ENCODE data around the gene ERMAP. TPM values are rescaled to one million over a fixed set of nuclear protein-coding genes. Genes with fewer than 3 reads are reported as not detected.

Gene ERMAP
- total and polyA plus RNA-seq, 9 of the 15 experiments (the other 6 are each of a cell fraction or from before 2014, with no cell fraction given): 8.0 to 31.4 (median 22.5) TPM

DNA sequence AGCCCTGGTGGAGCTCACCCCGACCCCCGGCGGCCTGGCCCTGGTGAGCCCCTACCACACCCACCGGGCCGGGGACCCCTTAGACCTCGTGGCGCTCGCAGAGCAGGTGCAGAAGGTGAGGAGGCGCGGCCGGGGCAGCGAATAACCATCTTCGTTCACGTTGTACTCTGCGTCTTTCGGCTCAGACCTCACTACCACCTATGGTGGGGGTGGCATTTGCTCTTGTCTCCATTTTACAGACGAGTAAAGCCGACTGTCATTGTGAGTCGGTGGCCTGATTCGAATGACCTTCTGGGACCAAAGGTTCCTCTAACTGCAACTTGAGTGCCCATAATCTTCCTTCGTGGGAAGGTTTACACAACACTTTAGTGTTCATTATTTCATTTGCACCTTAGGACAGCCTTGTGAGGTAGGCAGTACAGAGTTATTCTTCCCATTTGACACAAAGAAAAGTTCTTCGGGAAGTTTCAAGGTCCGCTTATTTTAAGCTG is 49.4 kb upstream of the ERMAP start (continued):
- TF ChIP-seq FOSL1 (tag; conservative IDR thresholded peaks at IDR 0.05): 0 out of 2 replicates have a peak, but pooled peaks have one; percentile 38
- no peak for TF ChIP-seq ZNF316 (IDR thresholded peaks at IDR 0.05)
- TF ChIP-seq, protein P1, sequence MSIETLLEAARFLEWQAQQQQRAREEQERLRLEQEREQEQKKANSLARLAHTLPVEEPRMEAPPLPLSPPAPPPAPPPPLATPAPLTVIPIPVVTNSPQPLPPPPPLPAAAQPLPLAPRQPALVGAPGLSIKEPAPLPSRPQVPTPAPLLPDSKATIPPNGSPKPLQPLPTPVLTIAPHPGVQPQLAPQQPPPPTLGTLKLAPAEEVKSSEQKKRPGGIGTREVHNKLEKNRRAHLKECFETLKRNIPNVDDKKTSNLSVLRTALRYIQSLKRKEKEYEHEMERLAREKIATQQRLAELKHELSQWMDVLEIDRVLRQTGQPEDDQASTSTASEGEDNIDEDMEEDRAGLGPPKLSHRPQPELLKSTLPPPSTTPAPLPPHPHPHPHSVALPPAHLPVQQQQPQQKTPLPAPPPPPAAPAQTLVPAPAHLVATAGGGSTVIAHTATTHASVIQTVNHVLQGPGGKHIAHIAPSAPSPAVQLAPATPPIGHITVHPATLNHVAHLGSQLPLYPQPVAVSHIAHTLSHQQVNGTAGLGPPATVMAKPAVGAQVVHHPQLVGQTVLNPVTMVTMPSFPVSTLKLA (conservative IDR thresholded peaks at IDR 0.05): peak in 1 of 2 experiments; percentile 40; a peak in 3 of 4 replicates
- TF ChIP-seq ZNF398 (CRISPR knock-in tag; IDR thresholded peaks at IDR 0.05): no peak
- no peak for TF ChIP-seq MTF1 (CRISPR knock-in tag; IDR thresholded peaks at IDR 0.05; ENCODE audit: borderline replicate concordance)
- TF ChIP-seq RFX1 (IDR thresholded peaks at IDR 0.05): no peak
- TF ChIP-seq PRDM10 (IDR thresholded peaks at IDR 0.05; ENCODE audit: partially characterized antibody): peak; percentile 28
- TF ChIP-seq, protein P2, sequence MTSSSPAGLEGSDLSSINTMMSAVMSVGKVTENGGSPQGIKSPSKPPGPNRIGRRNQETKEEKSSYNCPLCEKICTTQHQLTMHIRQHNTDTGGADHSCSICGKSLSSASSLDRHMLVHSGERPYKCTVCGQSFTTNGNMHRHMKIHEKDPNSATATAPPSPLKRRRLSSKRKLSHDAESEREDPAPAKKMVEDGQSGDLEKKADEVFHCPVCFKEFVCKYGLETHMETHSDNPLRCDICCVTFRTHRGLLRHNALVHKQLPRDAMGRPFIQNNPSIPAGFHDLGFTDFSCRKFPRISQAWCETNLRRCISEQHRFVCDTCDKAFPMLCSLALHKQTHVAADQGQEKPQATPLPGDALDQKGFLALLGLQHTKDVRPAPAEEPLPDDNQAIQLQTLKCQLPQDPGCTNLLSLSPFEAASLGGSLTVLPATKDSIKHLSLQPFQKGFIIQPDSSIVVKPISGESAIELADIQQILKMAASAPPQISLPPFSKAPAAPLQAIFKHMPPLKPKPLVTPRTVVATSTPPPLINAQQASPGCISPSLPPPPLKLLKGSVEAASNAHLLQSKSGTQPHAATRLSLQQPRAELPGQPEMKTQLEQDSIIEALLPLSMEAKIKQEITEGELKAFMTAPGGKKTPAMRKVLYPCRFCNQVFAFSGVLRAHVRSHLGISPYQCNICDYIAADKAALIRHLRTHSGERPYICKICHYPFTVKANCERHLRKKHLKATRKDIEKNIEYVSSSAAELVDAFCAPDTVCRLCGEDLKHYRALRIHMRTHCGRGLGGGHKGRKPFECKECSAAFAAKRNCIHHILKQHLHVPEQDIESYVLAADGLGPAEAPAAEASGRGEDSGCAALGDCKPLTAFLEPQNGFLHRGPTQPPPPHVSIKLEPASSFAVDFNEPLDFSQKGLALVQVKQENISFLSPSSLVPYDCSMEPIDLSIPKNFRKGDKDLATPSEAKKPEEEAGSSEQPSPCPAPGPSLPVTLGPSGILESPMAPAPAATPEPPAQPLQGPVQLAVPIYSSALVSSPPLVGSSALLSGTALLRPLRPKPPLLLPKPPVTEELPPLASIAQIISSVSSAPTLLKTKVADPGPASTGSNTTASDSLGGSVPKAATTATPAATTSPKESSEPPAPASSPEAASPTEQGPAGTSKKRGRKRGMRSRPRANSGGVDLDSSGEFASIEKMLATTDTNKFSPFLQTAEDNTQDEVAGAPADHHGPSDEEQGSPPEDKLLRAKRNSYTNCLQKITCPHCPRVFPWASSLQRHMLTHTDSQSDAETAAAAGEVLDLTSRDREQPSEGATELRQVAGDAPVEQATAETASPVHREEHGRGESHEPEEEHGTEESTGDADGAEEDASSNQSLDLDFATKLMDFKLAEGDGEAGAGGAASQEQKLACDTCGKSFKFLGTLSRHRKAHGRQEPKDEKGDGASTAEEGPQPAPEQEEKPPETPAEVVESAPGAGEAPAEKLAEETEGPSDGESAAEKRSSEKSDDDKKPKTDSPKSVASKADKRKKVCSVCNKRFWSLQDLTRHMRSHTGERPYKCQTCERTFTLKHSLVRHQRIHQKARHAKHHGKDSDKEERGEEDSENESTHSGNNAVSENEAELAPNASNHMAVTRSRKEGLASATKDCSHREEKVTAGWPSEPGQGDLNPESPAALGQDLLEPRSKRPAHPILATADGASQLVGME (CRISPR knock-in tag; IDR thresholded peaks at IDR 0.05): no peak
- TF ChIP-seq, protein P3, sequence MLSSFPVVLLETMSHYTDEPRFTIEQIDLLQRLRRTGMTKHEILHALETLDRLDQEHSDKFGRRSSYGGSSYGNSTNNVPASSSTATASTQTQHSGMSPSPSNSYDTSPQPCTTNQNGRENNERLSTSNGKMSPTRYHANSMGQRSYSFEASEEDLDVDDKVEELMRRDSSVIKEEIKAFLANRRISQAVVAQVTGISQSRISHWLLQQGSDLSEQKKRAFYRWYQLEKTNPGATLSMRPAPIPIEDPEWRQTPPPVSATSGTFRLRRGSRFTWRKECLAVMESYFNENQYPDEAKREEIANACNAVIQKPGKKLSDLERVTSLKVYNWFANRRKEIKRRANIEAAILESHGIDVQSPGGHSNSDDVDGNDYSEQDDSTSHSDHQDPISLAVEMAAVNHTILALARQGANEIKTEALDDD (IDR thresholded peaks at IDR 0.05): no peak
- TF ChIP-seq LCOR (CRISPR knock-in tag; IDR thresholded peaks at IDR 0.05): 0 out of 2 replicates have a peak, but pooled peaks have one; percentile 12
- TF ChIP-seq ZEB2 (IDR thresholded peaks at IDR 0.05): peak; percentile 19; the same call in 1 of the 2 replicates

Measured in K562 (cell line).